ENCODE data around the gene NTF4. TPM values are rescaled to one million over a fixed set of nuclear protein-coding genes. Genes with fewer than 3 reads are reported as not detected.

The NTF4 gene
- total and polyA plus RNA-seq, 2 of the 13 experiments (the other 11 are each of a cell fraction or from before 2014, with no cell fraction given): not detected

DNA sequence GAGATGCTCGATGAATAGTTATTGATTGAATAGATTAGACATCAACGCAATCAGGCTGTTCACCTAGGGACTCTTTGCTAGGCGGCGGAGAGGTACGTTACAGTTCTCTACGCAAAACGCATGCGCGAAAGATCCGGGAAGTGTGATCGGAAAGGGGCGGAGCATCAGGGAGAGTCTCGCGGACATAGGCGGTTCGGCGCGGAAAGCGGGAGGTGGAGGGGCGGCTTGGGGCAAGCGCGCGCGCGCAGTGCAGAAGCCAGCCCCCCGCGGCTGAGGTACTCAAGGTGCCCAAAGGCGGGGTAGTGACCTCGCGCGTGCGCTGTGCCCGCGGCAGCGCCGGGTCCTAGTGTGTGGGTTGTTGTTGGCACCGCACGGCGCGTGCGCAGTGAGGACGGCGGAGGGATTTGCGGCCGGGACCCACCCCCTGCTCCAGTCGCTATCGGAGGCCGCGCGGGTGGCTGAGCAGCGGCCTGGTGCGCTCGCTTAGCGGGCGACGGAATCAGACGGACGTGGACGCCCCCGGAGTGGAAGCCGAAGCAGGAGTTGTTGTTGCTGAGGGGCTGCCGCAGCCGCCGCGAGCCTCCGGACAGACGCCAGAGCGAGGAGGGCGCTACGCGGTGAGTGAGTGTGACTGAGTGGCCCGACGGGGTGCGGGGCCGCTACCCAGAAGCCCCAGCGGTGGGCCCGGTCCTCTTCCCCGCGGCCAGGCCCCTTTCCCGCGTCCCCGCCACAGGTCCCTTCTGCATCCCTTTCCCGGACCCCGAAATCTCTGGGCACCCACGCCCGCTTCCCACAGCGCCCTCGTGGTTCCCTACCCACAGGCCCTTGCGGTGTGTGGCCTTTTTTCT lies 20.6 kb upstream of the NTF4 start, which contains the start of gene SNRNP70 (continued):
- no peak; the same call in 1 of the 2 replicates for TF ChIP-seq REPIN1 (CRISPR knock-in tag; IDR thresholded peaks at IDR 0.05; ENCODE audit: borderline replicate concordance, low read depth)
- TF ChIP-seq ATF1 (CRISPR knock-in tag; IDR thresholded peaks at IDR 0.05): peak; percentile 61
- no peak for TF ChIP-seq NFE2 (CRISPR knock-in tag; IDR thresholded peaks at IDR 0.05)
- TF ChIP-seq ZBTB8A (CRISPR knock-in tag; IDR thresholded peaks at IDR 0.05; ENCODE audit: borderline replicate concordance, low read depth): no peak; the same call in 1 of the 2 replicates
- no peak for TF ChIP-seq RORA (CRISPR knock-in tag; IDR thresholded peaks at IDR 0.05)
- no peak for TF ChIP-seq ZNF629 (CRISPR knock-in tag; conservative IDR thresholded peaks at IDR 0.05)
- TF ChIP-seq DPF2 (CRISPR knock-in tag; IDR thresholded peaks at IDR 0.05; ENCODE audit: borderline replicate concordance, low read depth): no peak
- TF ChIP-seq ZBTB42 (CRISPR knock-in tag; IDR thresholded peaks at IDR 0.05): 0 out of 2 replicates have a peak, but pooled peaks have one; percentile 43
- TF ChIP-seq, protein P1, sequence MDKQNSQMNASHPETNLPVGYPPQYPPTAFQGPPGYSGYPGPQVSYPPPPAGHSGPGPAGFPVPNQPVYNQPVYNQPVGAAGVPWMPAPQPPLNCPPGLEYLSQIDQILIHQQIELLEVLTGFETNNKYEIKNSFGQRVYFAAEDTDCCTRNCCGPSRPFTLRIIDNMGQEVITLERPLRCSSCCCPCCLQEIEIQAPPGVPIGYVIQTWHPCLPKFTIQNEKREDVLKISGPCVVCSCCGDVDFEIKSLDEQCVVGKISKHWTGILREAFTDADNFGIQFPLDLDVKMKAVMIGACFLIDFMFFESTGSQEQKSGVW (CRISPR knock-in tag; IDR thresholded peaks at IDR 0.05; ENCODE audit: borderline replicate concordance): no peak
- TF ChIP-seq ATAD3A (CRISPR knock-in tag; IDR thresholded peaks at IDR 0.05): no peak
- TF ChIP-seq ZNF343 (CRISPR knock-in tag; IDR thresholded peaks at IDR 0.05): no peak
- TF ChIP-seq, protein P2, sequence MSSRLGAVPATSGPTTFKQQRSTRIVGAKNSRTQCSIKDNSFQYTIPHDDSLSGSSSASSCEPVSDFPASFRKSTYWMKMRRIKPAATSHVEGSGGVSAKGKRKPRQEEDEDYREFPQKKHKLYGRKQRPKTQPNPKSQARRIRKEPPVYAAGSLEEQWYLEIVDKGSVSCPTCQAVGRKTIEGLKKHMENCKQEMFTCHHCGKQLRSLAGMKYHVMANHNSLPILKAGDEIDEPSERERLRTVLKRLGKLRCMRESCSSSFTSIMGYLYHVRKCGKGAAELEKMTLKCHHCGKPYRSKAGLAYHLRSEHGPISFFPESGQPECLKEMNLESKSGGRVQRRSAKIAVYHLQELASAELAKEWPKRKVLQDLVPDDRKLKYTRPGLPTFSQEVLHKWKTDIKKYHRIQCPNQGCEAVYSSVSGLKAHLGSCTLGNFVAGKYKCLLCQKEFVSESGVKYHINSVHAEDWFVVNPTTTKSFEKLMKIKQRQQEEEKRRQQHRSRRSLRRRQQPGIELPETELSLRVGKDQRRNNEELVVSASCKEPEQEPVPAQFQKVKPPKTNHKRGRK (CRISPR knock-in tag; IDR thresholded peaks at IDR 0.05): no peak
- TF ChIP-seq ZNF549 (CRISPR knock-in tag; IDR thresholded peaks at IDR 0.05): peak; percentile 46; the same call in 1 of the 2 replicates
- peak; percentile 80; the same call in 1 of the 2 replicates for TF ChIP-seq EEA1 (CRISPR knock-in tag; IDR thresholded peaks at IDR 0.05; ENCODE audit: borderline replicate concordance)
- peak; percentile 73 for TF ChIP-seq NR2C2 (CRISPR knock-in tag; IDR thresholded peaks at IDR 0.05; ENCODE audit: borderline replicate concordance)
- peak; percentile 79; the same call in 1 of the 2 replicates for TF ChIP-seq KDM3A (CRISPR knock-in tag; IDR thresholded peaks at IDR 0.05; ENCODE audit: low read depth)
- no peak for TF ChIP-seq SP1 (IDR thresholded peaks at IDR 0.05)
- peak; percentile 87 for TF ChIP-seq SP1 (CRISPR knock-in tag; IDR thresholded peaks at IDR 0.05)
- no peak; the same call in 1 of the 2 replicates for TF ChIP-seq HNF4A (CRISPR knock-in tag; IDR thresholded peaks at IDR 0.05)
- 0 out of 2 replicates have a peak, but pooled peaks have one; percentile 8 for TF ChIP-seq ZNF567 (CRISPR knock-in tag; IDR thresholded peaks at IDR 0.05; ENCODE audit: borderline replicate concordance)
- peak; percentile 93 for TF ChIP-seq ZNF230 (CRISPR knock-in tag; IDR thresholded peaks at IDR 0.05)
- TF ChIP-seq ZNF879 (CRISPR knock-in tag; IDR thresholded peaks at IDR 0.05): peak; percentile 22; the same call in 1 of the 2 replicates
- TF ChIP-seq ZNF3 (CRISPR knock-in tag; IDR thresholded peaks at IDR 0.05): 0 out of 2 replicates have a peak, but pooled peaks have one; percentile 11
- 0 out of 2 replicates have a peak, but pooled peaks have one; percentile 75 for TF ChIP-seq ZNF235 (CRISPR knock-in tag; IDR thresholded peaks at IDR 0.05; ENCODE audit: borderline replicate concordance)
- TF ChIP-seq, protein P3, sequence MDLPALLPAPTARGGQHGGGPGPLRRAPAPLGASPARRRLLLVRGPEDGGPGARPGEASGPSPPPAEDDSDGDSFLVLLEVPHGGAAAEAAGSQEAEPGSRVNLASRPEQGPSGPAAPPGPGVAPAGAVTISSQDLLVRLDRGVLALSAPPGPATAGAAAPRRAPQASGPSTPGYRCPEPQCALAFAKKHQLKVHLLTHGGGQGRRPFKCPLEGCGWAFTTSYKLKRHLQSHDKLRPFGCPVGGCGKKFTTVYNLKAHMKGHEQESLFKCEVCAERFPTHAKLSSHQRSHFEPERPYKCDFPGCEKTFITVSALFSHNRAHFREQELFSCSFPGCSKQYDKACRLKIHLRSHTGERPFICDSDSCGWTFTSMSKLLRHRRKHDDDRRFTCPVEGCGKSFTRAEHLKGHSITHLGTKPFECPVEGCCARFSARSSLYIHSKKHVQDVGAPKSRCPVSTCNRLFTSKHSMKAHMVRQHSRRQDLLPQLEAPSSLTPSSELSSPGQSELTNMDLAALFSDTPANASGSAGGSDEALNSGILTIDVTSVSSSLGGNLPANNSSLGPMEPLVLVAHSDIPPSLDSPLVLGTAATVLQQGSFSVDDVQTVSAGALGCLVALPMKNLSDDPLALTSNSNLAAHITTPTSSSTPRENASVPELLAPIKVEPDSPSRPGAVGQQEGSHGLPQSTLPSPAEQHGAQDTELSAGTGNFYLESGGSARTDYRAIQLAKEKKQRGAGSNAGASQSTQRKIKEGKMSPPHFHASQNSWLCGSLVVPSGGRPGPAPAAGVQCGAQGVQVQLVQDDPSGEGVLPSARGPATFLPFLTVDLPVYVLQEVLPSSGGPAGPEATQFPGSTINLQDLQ (CRISPR knock-in tag; IDR thresholded peaks at IDR 0.05): peak; percentile 94; the same call in 1 of the 2 replicates
- TF ChIP-seq RCOR2 (CRISPR knock-in tag; IDR thresholded peaks at IDR 0.05): no peak
- peak; percentile 99 for TF ChIP-seq TAF1 (CRISPR knock-in tag; IDR thresholded peaks at IDR 0.05)

All from HepG2 (cell line).